PC-9 (cell line): ENCODE results near the gene BCL11A.

Experiments
- CTCF ChIP-seq: fragments of 200-600 bp; sonication (generic); conservative IDR thresholded peaks from 2 replicates; pipeline ENCODE4 v1.6.1; 2017; ENCODE audit warnings: mixed run types, antibody characterized with exemption, mild to moderate bottlenecking, moderate library complexity
- EZH2 ChIP-seq: fragments of 200-600 bp; sonication (generic); IDR thresholded peaks from 2 replicates; pipeline ENCODE4 v1.8.0; 2017; ENCODE audit warnings: antibody characterized with exemption, low read depth

GRCh38 chr2:60558536-60558935 lies 5.1 kb upstream of the BCL11A start:
- TF ChIP-seq CTCF: no peak
- TF ChIP-seq EZH2: no peak
